Hippocampal formation (tissue), 2 donors: ENCODE measurements around the gene SIK1.

ENCODE experiments used
- DNase-seq, 2 donors: peaks; one replicate each; lab custom pipeline; 2025; lab: John Stamatoyannopoulos, UW

Gene SIK1

GRCh38 chr21:43367296-43367695, 59.6 kb downstream of the SIK1 start:
- peak in 1 of 2 donors; percentile 7 for DNase-seq

- DNase-seq, result no peak
Observed at GRCh38 chr21:43366656-43367055, 60.3 kb downstream of the SIK1 start.

DNA sequence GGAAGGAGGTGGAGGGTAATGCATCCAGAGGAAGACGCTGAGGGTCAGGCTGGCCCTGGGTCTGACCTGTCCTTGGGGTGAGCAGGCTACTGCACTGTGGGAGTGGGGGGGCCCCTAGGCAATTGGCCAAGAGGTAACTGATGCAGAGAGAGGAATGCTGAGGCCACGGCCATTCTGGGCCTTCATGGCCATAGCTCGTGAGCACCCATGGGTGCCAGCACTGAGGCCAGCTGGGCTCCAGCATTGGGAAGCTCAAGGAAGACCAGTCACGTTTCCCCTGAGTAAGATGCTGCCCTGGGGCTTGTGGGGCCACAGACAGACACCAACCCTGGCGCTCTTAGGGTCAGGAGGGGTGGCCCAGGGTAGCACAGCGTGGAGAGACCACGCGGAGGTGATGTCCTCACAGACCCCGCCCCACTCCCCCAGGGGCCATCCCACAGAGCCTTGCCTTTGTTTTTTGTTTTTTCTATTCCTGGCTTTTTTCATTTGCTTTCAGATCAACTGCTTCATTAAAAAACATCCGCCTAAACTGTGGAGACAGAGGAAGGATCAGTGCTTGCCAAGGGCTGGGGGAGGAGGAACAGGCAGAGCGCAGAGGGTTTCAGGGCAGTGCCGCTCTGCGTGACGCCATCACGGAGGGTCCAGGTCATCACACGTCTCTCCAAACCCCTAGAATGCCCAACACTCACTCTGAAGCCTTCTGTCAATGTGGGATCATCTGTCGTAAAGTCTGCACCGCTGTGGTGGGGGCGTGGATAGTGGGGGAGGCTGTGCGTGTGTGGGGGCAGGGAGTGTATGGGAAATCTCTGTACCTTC, 61.1 kb downstream of the SIK1 start:
- peak in 1 of 2 donors; percentile 11 for DNase-seq

GRCh38 chr21:43364851-43365424, 62.0 kb downstream of the SIK1 start:
- no peak for DNase-seq
